HEK293T (cell line): Measurements from ENCODE around the gene FNDC3B.

Source experiments
- BHLHE40 ChIP-seq: fragments of 450-650 bp; IDR thresholded peaks from 2 replicates; pipeline ENCODE4 v1.6.1; 2016; ENCODE audit warnings: mild to moderate bottlenecking, moderate library complexity, borderline replicate concordance
- CTBP1 ChIP-seq: fragments of 450-650 bp; IDR thresholded peaks from 2 replicates; pipeline ENCODE4 v1.6.1; 2016; ENCODE audit warnings: borderline replicate concordance
- FOXK2 ChIP-seq: fragments of 450-650 bp; IDR thresholded peaks from 2 replicates; pipeline ENCODE4 v1.6.1; 2016; ENCODE audit warnings: mild to moderate bottlenecking
- FOXM1 ChIP-seq: fragments of 450-650 bp; IDR thresholded peaks from 2 replicates; pipeline ENCODE4 v1.6.1; 2017; ENCODE audit warnings: mild to moderate bottlenecking, borderline replicate concordance
- HDGF ChIP-seq: fragments of 450-650 bp; IDR thresholded peaks from 2 replicates; pipeline ENCODE4 v1.6.1; 2017; ENCODE audit warnings: antibody characterized with exemption, borderline replicate concordance
- L3MBTL2 ChIP-seq: fragments of 450-650 bp; conservative IDR thresholded peaks from 2 replicates; pipeline ENCODE4 v1.6.1; 2016; ENCODE audit warnings: mild to moderate bottlenecking
- LEF1 ChIP-seq: fragments of 450-650 bp; IDR thresholded peaks from 2 replicates; pipeline ENCODE4 v1.6.1; 2017; ENCODE audit warnings: mild to moderate bottlenecking, borderline replicate concordance
- SP1 ChIP-seq: fragments of 450-650 bp; IDR thresholded peaks from 2 replicates; pipeline ENCODE4 v1.6.1; 2017
- SUZ12 ChIP-seq: fragments of 450-650 bp; IDR thresholded peaks from 2 replicates; pipeline ENCODE4 v1.6.1; 2016; ENCODE audit warnings: mild to moderate bottlenecking

- no peak for TF ChIP-seq LEF1
- TF ChIP-seq SUZ12 = no peak
- TF ChIP-seq CTBP1 = no peak
- TF ChIP-seq L3MBTL2 = no peak
- TF ChIP-seq FOXK2 = no peak
- no peak for TF ChIP-seq SP1
- no peak for TF ChIP-seq HDGF
- TF ChIP-seq FOXM1 = no peak
- TF ChIP-seq BHLHE40 = no peak
Measured at GRCh38 chr3:171996178-171996817, 43.1 kb upstream of the FNDC3B start.
